Cerebellar nuclear complex (tissue), 1 donor: Measurements from ENCODE around the gene EMID1.

ENCODE experiments used
- DNase-seq, 2 experiments: peaks; one replicate each; lab custom pipeline; 2025; lab: John Stamatoyannopoulos, UW

Gene EMID1

GRCh38 chr22:29292379-29292778, 86.7 kb downstream of the EMID1 start:
- DNase-seq, result no peak

GRCh38 chr22:29298641-29299040, 92.9 kb downstream of the EMID1 start:
- DNase-seq, result no peak

GRCh38 chr22:29299136-29299900, 93.6 kb downstream of the EMID1 start:
- DNase-seq, result no peak

- no peak for DNase-seq
Measured at GRCh38 chr22:29300467-29300806, 94.7 kb downstream of the EMID1 start.

GRCh38 chr22:29300807-29301601, 95.3 kb downstream of the EMID1 start:
- DNase-seq, result no peak

- peak in 1 of 2 experiments; percentile 43 for DNase-seq
Measured at GRCh38 chr22:29301716-29302401, 96.2 kb downstream of the EMID1 start.

- DNase-seq, result no peak
Measured at GRCh38 chr22:29302402-29302680, 96.6 kb downstream of the EMID1 start.

GRCh38 chr22:29302681-29303465, 97.2 kb downstream of the EMID1 start:
- DNase-seq, result no peak

- DNase-seq, result peak in 1 of 2 experiments; percentile 3
Measured at GRCh38 chr22:29305836-29306174, 100.1 kb downstream of the EMID1 start.

- no peak for DNase-seq
Measured at GRCh38 chr22:29306175-29306834, 100.6 kb downstream of the EMID1 start, which contains the start of gene GAS2L1. TSS of gene GAS2L1 (plus strand) at chr22:29306650. CDS start at chr22:29308106, 1,456 bp downstream.

GRCh38 chr22:29306835-29307595, 101.3 kb downstream of the EMID1 start:
- DNase-seq, result no peak

GRCh38 chr22:29307596-29308147, 102.0 kb downstream of the EMID1 start:
- DNase-seq, result no peak

GRCh38 chr22:29308148-29308790, 102.6 kb downstream of the EMID1 start:
- no peak for DNase-seq

GRCh38 chr22:29308791-29309262, 103.1 kb downstream of the EMID1 start:
- no peak for DNase-seq
